GM18499 (cell line): ENCODE data around the gene ZSWIM9.
"Not testable (repeated sequence)": the region's sequence is repeated elsewhere in the genome, so short reads cannot be mapped to it uniquely, and the experiment has no call there.

Experiments
- ATAC-seq: cut with Tn5 transposase; IDR thresholded peaks from one replicate; pipeline ENCODE4 v1.9.1; 2021; ENCODE audit warnings: moderate number of reproducible peaks; ENCODE audit not compliant: insufficient read depth, unreplicated experiment

The ZSWIM9 gene

DNA sequence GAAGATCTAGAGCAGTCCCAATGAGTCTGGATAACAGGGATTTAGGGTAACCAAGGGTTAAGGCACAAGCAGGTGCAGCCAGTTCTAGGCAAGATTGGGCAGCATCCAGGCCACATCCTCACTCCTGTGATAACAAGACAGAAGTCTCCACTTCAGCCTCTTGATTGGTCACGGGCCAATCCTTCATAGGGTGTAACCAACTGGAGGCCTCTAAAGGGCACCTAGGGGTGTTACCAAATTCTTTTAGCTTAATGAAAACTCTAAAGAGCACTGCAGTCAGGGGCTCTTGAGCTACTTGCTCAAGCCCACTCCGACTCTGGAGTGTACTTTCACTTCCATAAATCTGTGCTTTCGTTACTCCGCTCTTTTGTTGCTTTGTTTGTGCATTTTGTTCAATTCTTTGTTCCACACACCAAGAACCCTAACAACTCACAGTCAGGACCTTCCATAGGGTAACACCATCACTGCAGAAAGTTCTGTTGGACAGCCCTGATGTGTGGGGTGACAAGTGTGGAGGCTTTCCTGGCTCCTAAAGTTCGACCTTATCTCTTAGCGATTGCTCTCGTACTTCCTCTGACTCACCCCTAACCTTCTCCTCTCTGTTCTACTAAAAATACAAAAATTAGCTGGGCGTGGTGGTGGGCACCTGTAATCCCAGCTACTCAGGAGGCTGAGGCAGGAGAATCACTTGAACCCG, 36.1 kb downstream of the ZSWIM9 start:
- ATAC-seq = no peak

DNA sequence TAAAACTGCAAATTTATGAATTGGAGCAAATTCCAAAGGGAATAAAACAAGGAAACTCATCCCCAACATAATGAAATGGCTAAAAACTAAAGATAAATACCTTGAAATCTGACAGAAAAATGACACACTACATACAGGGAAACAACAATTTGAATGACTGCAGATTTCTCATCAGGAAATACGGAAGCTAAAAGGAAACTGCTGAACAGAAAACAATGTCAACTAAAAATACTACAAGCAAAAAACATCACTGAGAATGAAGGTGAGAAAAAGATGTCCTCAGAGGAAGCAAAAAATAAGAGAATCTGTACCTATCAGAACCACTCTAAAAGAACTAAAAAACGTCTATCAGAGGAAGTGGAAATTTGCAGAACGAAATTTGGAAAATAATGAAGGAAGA, 39.5 kb downstream of the ZSWIM9 start:
- ATAC-seq = no peak

DNA sequence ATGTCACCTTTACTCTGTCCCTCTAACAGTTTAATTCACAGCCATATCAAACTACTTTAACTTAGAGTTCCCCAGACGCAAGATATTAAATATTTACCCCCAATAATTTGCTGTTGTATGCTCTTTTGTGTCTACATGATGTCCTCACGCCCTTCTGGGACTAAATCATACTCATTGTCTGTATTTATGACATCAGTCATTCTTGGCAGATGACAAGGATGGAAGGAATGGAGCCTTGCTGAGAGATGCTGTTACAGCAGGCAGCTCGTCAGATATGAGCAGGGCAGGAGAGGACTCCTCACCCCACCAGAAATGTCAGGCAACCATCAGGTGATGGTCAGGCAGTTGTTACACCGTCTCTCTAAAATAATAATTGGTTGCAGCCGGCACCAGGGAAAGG, 43.5 kb downstream of the ZSWIM9 start:
- no peak for ATAC-seq

- ATAC-seq = no peak
Measured at GRCh38 chr19:48216933-48217332, 46.5 kb downstream of the ZSWIM9 start.

DNA sequence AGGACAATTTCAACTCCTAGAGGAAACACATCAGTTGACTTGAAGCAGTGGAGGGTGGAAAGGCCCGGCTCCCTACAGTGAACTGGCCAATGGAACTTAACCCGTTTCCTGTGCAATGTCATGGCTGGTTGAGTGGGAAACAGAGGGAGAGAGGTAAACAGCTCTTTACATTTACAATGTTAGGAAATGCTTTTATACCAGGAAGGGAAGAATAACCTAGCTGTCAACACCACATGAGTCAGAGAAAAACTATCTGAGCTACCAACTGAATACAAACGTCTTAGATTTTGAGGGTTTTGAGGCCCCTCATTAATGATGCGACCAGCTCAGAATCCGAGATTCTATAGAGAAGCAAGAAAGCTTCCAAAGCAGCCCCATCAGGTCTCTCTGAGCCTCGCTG, 48.5 kb downstream of the ZSWIM9 start:
- ATAC-seq = no peak

DNA sequence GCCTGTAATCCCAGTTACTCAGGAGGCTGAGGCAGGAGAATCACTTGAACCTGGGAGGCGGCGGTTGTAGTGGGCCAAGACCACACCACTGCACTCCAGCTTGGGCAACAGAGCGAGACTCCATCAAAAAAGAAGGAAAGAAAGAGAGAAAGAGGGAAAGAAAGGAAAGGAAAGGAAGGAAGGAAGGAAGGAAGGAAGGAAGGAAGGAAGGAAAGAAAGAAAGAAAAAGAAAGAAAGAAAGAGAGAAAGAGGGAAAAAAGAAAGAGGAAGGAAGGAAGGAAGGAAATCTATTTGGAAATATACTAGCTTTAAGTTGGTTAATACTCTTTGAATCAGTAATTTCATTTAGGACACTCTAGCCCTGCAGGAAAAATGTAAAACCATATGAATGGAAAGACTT, 50.3 kb downstream of the ZSWIM9 start:
- not testable (repeated sequence) for ATAC-seq

GRCh38 chr19:48221628-48222027, 51.1 kb downstream of the ZSWIM9 start:
- ATAC-seq = no peak

- no peak for ATAC-seq
Measured at GRCh38 chr19:48230555-48231129, 60.2 kb downstream of the ZSWIM9 start.

GRCh38 chr19:48237057-48237456, 66.6 kb downstream of the ZSWIM9 start:
- ATAC-seq = no peak

DNA sequence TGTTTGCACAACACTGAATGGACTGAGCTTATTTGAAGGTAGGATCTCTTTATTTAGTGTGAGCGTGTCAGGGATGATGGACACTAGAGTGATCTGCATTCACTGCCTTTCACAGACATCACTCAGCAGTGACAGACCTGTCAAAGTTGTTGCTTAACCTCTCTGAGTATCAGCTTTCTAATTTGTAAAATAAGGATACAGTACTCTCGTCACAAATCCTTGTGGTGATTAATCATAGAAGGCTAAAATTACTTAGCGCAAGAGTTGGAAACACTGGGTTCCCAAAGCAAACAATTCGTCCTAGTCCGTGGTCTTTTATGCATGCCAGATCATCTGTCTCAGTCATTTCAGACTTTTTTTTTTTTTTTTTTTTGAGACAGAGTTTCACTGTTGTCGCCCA, 68.6 kb downstream of the ZSWIM9 start:
- ATAC-seq = no peak

DNA sequence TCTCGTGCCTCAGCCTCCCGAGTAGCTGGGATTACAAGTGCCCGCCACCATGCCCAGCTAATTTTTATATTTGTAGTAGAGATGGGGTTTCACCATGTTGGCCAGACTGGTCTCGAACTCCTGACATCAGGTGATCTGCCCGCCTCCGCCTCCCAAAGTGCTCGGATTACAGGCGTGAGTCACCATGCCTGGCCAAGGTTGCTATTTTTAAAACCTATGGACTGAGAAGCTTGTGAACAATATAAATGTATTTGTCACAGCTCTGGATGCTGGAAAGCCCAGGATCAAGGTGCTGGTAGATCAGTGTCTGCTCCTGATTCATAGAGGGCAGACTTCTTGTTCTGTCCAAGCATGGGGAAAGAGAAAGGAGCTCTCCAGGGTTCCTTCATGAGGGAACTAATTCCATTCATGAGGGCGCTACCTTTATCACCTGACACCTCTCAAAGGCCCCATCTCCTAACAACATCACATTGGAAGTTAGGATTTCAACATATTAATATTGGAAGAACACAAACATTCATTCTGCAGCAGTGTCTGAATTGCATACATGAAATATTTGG, 69.2 kb downstream of the ZSWIM9 start:
- ATAC-seq = no peak

GRCh38 chr19:48241771-48242170, 71.3 kb downstream of the ZSWIM9 start:
- not testable (repeated sequence) for ATAC-seq

GRCh38 chr19:48244281-48244680, 73.8 kb downstream of the ZSWIM9 start:
- ATAC-seq = no peak

GRCh38 chr19:48246101-48246500, 75.6 kb downstream of the ZSWIM9 start:
- ATAC-seq = no peak

DNA sequence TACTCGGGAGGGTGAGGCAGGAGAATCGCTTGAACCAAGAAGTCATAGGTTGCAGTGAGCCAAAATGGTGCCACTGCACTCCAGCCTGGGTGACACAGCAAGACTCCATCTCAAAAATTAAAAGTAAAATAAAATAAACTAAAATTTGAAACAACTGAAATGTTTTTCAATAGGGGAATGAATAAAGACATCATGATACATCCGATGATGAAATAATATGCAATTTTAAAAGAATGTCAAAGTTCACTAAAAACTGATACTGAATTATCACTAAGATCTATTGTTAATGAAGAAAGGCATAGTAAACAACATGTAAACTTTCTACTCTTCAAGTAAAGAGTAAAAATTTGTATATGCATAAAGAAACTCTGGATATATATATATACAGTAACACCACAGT, 76.7 kb downstream of the ZSWIM9 start:
- ATAC-seq = no peak
